Left renal pelvis (tissue), 4 donors: ENCODE data around the gene RETREG1. TPM values are rescaled to one million over a fixed set of nuclear protein-coding genes. Genes with fewer than 3 reads are reported as not detected.
"Not testable (repeated sequence)": the region's sequence is repeated elsewhere in the genome, so short reads cannot be mapped to it uniquely, and the experiment has no call there.

Experiments
- DNase-seq, 4 donors: peaks; one replicate each; pipeline ENCODE4 v3.0.0-alpha.2; 2013; ENCODE audit warnings: low read depth in 4 of 4, low spot score in 3 of 4
- polyA plus RNA-seq, 4 donors: library from polyadenylated mRNA; unstranded; fragments of 120-200 nt; gene quantifications; one replicate each; pipeline ENCODE4 v1.2.1, GENCODE V29; 2013; ENCODE audit not compliant: insufficient read length in 4 of 4

The RETREG1 gene
- polyA plus RNA-seq, 4 donors, result 8.3 to 48.3 (median 38.2) TPM

DNA sequence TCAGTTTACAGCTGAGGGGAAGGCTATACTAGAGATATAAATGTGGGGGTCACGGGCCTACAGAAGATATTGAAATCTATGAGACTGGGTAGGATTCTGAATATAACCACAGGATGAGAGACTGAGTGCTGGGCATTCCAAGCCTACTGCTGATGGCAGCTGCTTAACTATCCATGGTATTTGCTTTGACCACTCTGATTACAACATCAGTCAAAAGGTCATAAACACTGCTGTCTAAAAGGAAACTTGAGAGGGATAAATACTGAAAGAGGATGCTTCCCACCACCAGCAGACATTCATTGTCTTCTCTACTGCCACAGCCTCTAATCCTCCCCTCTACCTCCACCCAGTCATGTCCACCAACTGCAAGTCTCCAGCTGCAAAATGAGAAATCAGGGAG, 155.0 kb downstream of the RETREG1 start:
- DNase-seq, result no peak

DNA sequence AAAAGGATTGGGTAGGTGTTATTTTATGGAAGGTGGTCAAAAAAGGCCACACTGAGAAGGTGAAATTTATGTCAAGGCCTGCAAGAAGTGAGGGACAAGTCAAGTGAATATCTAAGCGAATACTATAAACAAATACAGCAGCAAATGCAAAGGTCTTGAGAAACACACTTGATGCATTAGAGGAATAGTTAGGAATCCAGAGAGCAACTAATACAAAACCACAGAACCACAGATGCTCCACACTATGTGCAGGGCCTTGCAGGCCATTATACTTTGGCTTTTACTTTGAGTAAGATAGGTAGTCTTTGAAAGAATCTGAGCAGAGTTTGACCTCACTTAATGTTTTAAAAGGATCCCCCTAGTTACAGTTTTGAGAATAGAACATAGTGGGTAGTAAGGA, 155.8 kb downstream of the RETREG1 start:
- DNase-seq, result no peak

DNA sequence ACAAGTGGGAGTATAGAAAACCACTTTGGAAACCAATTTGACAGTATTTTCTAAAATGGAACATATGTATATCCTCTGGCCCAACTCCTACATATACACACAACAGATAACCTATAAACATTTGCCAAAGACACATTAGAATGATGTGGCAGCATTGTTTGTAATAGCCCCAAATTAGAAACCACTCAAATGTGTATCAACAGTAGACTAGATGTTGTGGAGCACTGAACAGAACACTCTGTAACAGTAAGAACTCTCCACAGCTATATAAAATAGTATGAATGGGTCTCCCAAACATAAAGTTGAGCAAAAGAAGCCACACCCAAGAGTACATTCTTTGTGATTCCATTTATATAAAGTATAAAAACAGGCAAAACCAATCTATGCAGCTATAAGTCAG, 157.3 kb downstream of the RETREG1 start:
- no peak for DNase-seq

DNA sequence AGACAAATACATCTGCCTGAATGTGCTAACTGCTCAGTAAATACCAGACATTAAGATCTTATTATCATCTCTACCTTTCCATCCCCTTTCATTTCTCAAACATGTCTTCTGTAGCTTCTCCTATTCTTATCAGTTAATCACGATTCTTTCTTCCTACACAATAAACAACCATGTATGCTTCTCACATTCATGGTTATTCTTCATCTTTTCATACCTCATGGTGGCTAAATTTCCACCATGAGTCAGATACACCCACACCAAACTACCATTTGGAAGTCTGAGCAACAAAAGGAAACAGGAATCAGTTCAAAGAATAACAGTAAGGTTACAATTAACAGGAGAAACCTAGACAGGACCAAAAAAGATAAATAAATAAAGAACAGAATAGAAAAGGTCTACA, 158.9 kb downstream of the RETREG1 start:
- DNase-seq, result no peak

DNA sequence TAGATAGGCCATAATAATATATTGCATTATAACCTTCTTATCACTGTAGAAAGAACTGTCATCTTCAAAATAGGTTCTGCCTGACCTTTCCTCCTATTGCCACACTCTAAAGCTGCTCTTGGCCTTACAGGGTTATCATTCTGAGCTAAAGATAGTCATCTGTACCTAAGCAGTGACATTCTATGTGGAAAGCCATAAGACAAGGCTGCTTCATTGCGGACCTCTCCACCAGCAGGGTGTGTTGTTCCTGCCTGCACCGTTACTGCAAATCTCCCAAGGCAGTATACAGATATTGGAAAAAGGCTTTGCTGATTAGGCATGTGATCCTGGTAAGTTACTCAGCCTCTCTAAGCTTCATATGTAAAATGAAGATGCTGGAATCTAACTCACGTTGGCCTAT, 159.3 kb downstream of the RETREG1 start:
- DNase-seq, result no peak

DNA sequence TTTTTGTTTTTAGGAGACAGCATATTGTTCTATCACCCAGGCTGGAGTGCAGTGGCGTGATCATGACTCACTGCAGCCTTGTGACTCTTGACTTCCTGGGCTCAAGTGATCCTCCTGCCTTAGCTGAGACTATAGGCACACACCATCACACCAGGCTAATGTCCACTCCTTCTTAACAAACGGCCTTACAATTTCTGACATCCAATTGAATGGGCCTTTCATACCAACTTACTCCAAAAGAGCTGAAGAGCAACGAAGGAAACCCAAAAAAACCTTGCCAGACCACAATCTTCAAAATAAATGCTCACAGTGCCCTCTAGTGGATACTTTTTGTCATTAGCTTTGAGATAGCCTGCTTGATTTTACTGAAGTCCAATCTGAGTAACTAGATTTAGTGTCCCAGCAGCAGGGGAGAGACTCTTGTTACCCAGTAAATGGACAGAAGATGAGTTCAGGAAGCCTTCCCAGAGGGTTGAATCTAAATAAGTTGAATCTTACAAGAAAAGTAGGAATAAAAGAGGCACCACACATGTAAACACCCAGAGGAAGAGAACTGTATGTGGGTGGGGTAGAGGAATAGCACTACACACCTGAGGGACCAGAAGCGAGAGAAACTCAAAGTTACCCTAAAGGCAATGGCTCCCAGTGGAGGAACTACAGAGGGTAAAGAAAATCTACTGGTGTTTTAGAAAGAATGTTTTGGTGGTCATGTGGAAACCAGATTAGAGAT, 160.5 kb downstream of the RETREG1 start:
- DNase-seq, result peak in 2 of 4 donors; percentile 34 to 51

DNA sequence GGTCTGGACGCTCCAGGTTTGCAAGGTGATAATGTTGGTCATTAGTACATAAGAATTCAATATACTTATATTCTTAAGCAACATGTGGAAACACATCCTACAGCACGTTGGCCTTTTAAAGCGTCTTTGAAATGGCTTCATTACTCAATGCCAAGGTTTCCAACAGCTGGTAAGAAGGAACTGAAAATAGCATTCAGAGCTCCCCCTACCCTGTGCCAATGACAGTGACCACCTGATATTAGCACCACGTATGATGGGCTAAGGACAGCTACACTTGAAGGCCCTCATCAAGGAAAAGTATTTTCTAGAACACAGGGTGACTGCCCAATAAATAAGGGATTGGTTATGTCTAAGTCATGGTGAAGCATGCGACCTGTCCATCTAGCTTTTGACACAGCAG, 161.1 kb downstream of the RETREG1 start:
- no peak for DNase-seq

DNA sequence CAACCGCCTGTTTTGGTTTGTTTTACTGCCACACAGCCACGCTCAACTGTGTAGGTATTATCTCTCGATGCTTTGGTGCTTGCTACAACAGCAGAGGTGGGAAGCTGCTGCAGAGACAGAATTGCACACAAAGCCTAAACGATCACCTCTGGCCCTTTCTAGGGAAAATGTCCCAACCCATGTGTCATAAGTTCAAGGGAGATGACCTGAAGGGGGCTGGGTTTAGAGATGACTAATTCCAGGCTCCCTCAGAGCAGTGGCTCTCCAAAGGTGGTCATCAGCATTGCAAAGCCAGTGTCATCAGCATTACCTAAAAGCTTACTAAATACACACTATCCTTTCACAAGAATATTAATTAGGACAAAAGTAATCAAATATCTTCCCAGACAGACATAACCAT, 162.1 kb downstream of the RETREG1 start:
- DNase-seq, result no peak

DNA sequence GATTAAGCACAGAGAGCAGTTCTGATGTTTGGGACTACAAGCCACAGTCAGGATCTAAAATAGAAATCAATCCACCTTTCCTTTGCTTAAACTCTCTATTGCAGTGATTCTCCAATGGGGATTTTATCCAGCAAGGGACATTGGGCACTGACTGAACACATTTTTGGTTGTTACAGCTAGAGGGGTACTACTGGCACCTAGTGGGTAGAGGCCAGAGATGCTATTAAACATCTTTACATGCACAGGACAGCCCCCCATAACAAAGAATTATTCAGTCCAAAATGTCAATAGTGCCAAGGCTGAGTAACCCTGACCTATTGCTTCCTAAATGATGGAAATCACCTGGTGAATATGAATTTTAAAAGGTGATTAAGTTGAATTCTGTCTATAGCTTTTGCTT, 163.2 kb downstream of the RETREG1 start:
- no peak for DNase-seq

DNA sequence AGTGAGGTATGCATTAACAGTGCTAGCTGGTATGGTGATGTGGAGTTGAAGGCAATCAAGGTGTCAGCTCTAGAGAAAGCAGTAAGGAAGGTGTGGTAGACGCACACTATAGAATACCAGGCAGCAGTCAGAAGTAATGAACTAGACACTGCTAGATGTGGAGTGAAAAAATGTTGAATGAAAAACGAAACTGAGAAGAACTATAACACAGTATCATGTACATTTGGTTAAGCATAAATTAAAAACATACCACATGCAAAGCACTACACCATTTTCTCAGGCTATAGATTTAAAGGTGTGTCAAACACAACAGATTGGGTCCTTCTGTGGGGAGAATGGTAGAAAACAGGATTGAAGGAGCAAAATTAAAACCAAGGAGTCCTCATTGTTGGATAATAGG, 166.6 kb downstream of the RETREG1 start:
- no peak for DNase-seq

DNA sequence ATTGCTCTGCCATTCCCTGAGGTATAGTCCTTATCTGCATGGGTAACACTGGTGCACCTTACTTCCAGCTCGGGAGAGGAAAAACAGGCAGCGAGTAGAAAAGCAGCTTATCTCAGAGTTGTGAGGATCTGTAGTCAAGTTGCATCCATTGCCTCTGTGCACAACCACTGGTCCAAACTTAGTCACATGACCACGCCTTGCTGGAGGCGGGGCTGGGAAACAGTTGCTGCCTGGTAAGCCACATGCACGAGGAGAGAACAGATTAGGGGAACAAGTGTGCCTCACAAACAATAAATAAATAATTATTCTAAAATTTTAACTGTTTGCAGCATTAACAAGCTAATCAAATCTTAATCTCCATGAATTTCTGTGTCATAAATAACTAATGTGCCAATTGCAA, 169.8 kb downstream of the RETREG1 start:
- no peak for DNase-seq

DNA sequence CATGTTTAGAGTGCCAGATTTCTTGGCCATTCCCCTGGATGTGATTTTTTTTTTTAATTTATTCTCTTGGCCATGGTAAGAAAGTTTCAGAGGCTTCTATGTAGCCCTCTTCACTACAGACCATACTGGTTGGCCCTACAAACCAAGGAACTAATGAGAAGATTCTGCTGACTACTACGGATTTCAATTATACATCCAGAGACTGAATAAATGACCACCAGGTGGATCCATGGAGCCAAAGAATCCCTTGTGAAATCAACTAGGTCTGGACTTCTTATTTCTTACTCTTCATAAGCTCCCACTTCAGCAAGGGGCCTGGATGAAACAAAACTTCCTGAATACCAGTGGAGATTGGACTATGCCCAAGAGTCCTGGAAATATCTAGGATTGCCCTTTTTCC, 178.8 kb downstream of the RETREG1 start:
- DNase-seq, result no peak

DNA sequence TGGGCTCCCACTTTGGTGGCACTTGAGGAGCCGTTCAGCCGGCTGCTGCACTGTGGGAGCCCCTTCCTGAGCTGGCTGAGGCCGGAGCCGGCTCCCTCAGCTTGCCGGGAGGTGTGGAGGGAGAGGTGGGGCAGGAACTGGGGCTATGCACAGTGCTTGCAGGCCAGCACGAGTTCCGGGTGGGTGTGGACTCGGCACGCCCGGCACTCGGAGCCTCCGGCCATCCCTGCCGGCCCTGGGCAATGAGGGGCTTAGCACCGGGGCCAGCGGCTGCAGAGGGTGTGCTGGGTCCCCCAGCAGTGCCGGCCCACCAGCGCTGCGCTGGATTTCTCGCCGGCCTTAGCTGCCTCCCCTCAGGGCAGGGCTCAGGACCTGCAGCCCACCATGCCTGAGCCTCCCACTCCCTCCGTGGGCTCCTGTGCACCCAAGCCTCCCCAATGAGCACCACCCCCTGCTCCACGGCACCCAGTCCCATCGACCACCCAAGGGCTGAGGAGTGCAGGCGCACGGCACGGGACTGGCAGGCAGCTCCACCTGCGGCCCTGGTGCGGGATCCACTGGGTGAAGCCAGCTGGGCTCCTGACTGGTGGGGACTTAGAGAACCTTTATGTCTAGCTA, 180.6 kb downstream of the RETREG1 start:
- not testable (repeated sequence) for DNase-seq

DNA sequence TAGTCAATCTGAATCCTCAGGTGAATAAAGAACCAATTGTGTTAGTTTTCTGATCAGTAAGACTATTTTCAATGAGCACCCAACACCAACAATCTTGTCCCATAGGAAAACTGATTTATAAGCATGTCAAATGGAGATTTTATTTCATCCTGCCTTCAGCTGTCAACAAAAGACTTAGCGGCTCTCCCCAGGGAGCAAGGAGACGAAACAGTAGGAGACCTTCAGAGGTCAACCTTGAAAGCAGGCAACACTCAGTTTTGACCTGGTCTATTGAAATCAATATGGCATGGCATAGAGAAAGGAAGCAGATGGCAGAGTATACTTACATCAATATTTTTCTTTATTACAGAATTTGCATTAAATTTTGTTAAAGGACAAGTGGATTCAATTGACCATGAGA, 185.3 kb downstream of the RETREG1 start:
- DNase-seq, result no peak

DNA sequence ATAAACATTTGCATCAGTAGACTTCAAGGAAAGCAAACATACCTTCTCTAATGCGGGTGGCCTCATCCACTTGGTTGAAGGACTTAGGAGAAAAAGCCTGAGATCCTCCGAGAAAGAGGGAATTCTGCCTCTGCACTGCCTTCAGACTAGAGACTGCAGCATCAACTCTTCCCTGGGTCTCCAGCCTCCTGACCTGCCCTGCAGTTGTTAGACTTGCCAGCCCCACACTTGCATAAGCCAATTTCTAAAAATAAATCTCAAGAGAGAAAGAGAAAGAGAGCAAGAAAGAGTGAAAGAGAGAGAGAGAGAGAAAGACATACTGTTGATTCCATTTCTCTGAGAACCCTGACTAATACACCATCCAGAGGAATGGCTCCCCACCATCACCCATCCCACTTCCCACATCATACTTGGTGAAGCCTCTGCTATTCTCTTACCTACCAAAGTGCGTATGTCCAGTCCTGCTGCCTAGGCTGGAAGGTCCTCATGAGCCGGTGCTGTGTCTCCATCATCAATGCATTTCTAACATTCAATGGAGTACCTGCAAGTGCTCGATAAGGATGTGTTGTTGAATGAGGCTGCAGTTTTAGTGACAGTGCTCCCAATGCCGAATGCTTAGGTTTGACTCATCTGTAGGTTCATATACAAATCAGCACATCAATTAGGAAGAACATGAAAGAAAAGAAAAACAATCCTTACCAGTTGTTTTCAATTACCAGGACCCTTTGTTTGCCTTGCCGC, 186.3 kb downstream of the RETREG1 start:
- DNase-seq, result no peak

DNA sequence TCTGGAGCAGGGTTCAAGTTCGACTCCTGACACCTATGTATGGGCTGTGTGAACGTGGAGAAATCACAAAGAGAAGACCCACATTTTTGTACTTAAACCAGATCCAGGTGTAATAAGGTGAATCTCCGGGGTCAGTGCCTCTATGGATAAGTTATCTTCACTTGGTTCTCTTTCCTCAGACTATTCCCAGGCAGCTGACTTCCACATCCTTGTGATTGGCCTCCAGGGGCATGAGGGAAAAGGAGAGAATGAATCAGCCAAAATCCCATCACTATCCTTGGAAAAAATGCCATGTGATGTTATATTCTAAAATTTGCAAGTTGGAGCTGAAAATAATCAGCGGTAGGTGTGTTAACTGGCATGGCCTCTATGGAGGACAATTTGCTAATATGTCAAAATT, 188.4 kb downstream of the RETREG1 start:
- no peak for DNase-seq

DNA sequence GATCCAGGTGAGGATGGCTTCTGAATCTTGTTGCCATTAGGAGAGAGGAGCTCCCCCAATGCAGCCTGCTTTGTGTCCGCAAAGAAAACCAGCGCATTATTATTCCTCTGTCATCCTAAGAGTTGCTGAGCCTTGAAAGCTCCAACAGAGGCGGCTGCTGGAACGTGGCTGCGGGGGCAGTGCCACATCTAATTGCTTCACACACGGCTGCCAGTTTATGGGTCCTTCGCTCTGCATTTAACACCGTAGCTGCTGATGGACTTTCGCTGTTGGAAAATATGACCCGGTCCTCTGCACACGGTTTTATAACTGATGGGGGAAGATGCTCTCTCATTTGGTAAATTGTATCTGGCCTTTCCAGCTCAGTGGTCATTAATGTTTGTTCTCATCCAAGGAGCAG, 189.2 kb downstream of the RETREG1 start:
- DNase-seq, result peak; percentile 18 to 71 (median 46)

Other genes with a start within 250 kb of the RETREG1 start
- gene ZNF622, start 151.2 kb downstream of the RETREG1 start, polyA plus RNA-seq, result 10 to 100 TPM; 20.9 to 26.3 (median 24.5) TPM